NK-92 (cell line): Measurements from ENCODE around the gene GSE1.
"Not testable (repeated sequence)": the region's sequence is repeated elsewhere in the genome, so short reads cannot be mapped to it uniquely, and the experiment has no call there.

Experiments used
- DNase-seq: peaks from one replicate; lab custom pipeline; 2025; ENCODE audit not compliant: unreplicated experiment; lab: John Stamatoyannopoulos, UW

GSE1 gene

GRCh38 chr16:85589688-85590505, 23.2 kb upstream of the GSE1 start:
- DNase-seq: no peak

GRCh38 chr16:85590506-85590832, 22.7 kb upstream of the GSE1 start:
- DNase-seq: no peak

- no peak for DNase-seq
These were observed 21.7 kb upstream of the GSE1 start for GRCh38 chr16:85591381-85591780.

- not testable (repeated sequence) for DNase-seq
These were observed 20.8 kb upstream of the GSE1 start for GRCh38 chr16:85592277-85592676.

GRCh38 chr16:85592700-85593493, 20.2 kb upstream of the GSE1 start:
- DNase-seq: no peak

GRCh38 chr16:85593494-85594221, 19.5 kb upstream of the GSE1 start:
- DNase-seq: no peak

GRCh38 chr16:85594273-85594977, 18.7 kb upstream of the GSE1 start:
- no peak for DNase-seq

- DNase-seq: no peak
These were observed 18.0 kb upstream of the GSE1 start for GRCh38 chr16:85594978-85595661.

GRCh38 chr16:85595812-85596502, 17.2 kb upstream of the GSE1 start:
- no peak for DNase-seq

- DNase-seq: no peak
These were observed 15.0 kb upstream of the GSE1 start for GRCh38 chr16:85598141-85598540.

- no peak for DNase-seq
These were observed 13.0 kb upstream of the GSE1 start for GRCh38 chr16:85600078-85600477.

- DNase-seq: no peak
These were observed 12.4 kb upstream of the GSE1 start for GRCh38 chr16:85600530-85601271.

- DNase-seq: no peak
These were observed 11.9 kb upstream of the GSE1 start for GRCh38 chr16:85601272-85601639.

- no peak for DNase-seq
These were observed 11.3 kb upstream of the GSE1 start for GRCh38 chr16:85601730-85602401.

- DNase-seq: no peak
These were observed 10.5 kb upstream of the GSE1 start for GRCh38 chr16:85602402-85603202.

- no peak for DNase-seq
These were observed 9.8 kb upstream of the GSE1 start for GRCh38 chr16:85603203-85603755.

GRCh38 chr16:85604145-85604705, 8.9 kb upstream of the GSE1 start:
- DNase-seq: no peak
